ENCODE data around the gene IL1RL2. TPM values are rescaled to one million over a fixed set of nuclear protein-coding genes. Genes with fewer than 3 reads are reported as not detected.

Gene IL1RL2
- total RNA-seq, 4 donors from 2014 or later: 0.40 to 0.87 (median 0.47) TPM; not detected in 1

GRCh38 chr2:102230410-102230909, 43.6 kb downstream of the IL1RL2 start:
- Histone ChIP-seq H3K4me3 (no peak overlapping the region), H3K27ac (no peak overlapping the region), H3K27me3 (no peaks in the 10 kb centered on the region), H3K36me3 (no peaks in the 10 kb centered on the region), H3K9me3 (no peaks in the 10 kb centered on the region), H3K4me1 (peaks cover 0 to 29% (median 17%) of the 10 kb centered on the region in 3 donors)
- WGBS, 2 donors (ENCODE audit: low coverage in 1 of 2): 85 to 94% methylated on average over 7 of the region's 9 CpGs
- TF ChIP-seq POLR2AphosphoS5 (IDR thresholded peaks at IDR 0.05): no peak
- no peak for TF ChIP-seq EP300 (IDR thresholded peaks at IDR 0.05)
- TF ChIP-seq POLR2A (IDR thresholded peaks at IDR 0.05): no peak
- TF ChIP-seq, protein P1, sequence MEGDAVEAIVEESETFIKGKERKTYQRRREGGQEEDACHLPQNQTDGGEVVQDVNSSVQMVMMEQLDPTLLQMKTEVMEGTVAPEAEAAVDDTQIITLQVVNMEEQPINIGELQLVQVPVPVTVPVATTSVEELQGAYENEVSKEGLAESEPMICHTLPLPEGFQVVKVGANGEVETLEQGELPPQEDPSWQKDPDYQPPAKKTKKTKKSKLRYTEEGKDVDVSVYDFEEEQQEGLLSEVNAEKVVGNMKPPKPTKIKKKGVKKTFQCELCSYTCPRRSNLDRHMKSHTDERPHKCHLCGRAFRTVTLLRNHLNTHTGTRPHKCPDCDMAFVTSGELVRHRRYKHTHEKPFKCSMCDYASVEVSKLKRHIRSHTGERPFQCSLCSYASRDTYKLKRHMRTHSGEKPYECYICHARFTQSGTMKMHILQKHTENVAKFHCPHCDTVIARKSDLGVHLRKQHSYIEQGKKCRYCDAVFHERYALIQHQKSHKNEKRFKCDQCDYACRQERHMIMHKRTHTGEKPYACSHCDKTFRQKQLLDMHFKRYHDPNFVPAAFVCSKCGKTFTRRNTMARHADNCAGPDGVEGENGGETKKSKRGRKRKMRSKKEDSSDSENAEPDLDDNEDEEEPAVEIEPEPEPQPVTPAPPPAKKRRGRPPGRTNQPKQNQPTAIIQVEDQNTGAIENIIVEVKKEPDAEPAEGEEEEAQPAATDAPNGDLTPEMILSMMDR (IDR thresholded peaks at IDR 0.05): no peak
- no peak for ATAC-seq

DNA sequence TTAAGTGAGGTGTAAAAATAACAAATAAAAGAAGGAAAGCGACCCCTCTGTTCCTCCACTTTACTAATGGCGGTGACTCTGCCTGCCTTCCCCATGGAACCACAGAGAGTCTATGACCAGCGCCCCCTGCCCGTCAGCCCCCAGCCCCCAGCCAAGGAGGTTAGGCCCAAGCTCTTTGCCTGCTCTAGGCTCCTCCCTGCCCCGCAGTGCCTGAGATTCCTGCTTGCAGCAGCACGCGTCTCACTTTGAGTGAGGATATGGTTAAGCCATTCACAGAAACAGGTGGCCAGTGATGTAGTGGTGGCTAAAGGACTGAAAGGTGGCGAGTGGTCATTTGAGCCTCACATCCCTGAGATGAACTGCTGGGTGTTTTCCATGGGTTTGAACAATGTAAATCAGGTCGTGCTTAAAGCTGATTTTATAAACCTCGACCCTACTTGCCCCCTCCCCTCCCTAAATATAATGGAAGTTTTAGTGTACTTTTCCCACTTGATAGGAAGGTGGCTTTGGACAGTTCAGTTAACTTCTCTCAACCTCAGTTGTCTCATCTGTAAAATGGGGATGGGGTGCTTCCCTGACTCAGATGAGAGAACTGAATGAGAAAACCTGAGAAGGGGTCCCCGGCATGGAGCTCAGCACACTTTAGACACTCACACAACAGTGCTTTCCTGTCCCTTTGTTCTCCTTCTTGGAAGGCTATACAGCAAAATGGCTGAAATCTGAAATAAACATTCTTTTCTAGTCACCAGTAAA, 46.5 kb downstream of the IL1RL2 start:
- no peaks in the 10 kb centered on the region for H3K36me3 ChIP-seq
- H3K27ac ChIP-seq: no peak overlapping the region
- no peak overlapping the region for H3K4me3 ChIP-seq
- H3K27me3 ChIP-seq: no peaks in the 10 kb centered on the region
- TF ChIP-seq, protein P1 (IDR thresholded peaks at IDR 0.05): no peak
- TF ChIP-seq EP300 (IDR thresholded peaks at IDR 0.05) (no peak), POLR2AphosphoS5 (IDR thresholded peaks at IDR 0.05) (no peak), POLR2A (IDR thresholded peaks at IDR 0.05) (no peak)
- peaks cover 0 to 6% (median 4%) of the 10 kb centered on the region in 3 donors for H3K4me1 ChIP-seq
- no peaks in the 10 kb centered on the region for H3K9me3 ChIP-seq
- 86 to 90% methylated on average over 5 to 7 of the region's 11 CpGs for WGBS, 2 donors (ENCODE audit: low coverage in 1 of 2)
- no peak for ATAC-seq

DNA sequence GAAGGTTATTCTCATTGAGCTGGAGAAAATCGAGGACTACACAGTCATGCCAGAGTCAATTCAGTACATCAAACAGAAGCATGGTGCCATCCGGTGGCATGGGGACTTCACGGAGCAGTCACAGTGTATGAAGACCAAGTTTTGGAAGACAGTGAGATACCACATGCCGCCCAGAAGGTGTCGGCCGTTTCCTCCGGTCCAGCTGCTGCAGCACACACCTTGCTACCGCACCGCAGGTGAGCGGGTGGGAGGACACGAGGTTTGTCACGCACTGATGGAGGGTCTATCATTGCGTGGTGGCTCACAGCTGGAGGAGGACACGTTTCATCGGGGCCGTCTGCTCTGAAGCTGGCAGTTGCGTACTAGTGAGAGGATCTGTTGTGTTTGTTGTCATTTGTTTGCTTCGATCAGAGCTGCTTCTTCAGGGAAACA, 48.2 kb downstream of the IL1RL2 start:
- Histone ChIP-seq H3K4me1 (no peaks in the 10 kb centered on the region), H3K27ac (no peak overlapping the region), H3K27me3 (no peaks in the 10 kb centered on the region), H3K4me3 (no peak overlapping the region), H3K9me3 (no peaks in the 10 kb centered on the region), H3K36me3 (no peaks in the 10 kb centered on the region)
- ATAC-seq: no peak
- 83 to 96% methylated on average over 5 to 9 of the region's 18 CpGs for WGBS, 2 donors (ENCODE audit: low coverage in 1 of 2)
- TF ChIP-seq, protein P1 (IDR thresholded peaks at IDR 0.05): no peak
- TF ChIP-seq EP300 (IDR thresholded peaks at IDR 0.05): no peak
- no peak for TF ChIP-seq POLR2AphosphoS5 (IDR thresholded peaks at IDR 0.05)
- TF ChIP-seq POLR2A (IDR thresholded peaks at IDR 0.05): no peak

- Histone ChIP-seq H3K4me3 (no peak overlapping the region), H3K27ac (no peak overlapping the region), H3K4me1 (peaks cover 0 to 3% (median 3%) of the 10 kb centered on the region in 3 donors), H3K36me3 (no peaks in the 10 kb centered on the region), H3K9me3 (no peaks in the 10 kb centered on the region), H3K27me3 (no peaks in the 10 kb centered on the region)
- no peak for TF ChIP-seq POLR2A (IDR thresholded peaks at IDR 0.05)
- TF ChIP-seq EP300 (IDR thresholded peaks at IDR 0.05): no peak
- no peak for TF ChIP-seq POLR2AphosphoS5 (IDR thresholded peaks at IDR 0.05)
- TF ChIP-seq, protein P1 (IDR thresholded peaks at IDR 0.05): no peak
- ATAC-seq: no peak
- WGBS, 2 donors (ENCODE audit: low coverage in 1 of 2): 33% methylated on average over 1 of the region's 5 CpGs; no CpG with 5 or more reads in 1 of the 2 donors
Measured at GRCh38 chr2:102235491-102235890, 48.7 kb downstream of the IL1RL2 start.

DNA sequence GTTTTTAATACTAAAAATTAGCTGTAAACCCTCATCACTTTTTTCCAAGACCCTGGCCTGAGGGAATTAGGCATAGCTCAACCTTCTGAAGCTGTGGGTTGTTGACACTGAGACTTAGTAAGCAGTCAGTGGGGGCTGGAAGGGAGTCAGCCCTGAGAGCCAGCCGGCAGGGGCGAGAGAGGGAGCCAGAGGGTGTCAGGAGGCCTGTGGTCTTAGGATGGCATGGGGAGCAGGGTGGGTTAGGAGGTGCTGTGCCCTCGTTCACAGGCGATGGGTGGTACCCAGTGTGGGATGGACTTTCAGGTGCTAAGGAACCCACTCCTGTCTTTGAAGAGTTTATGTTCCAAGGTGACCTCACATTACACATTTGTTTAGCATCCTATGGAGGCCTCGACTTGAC, 49.3 kb downstream of the IL1RL2 start:
- WGBS, 2 donors (ENCODE audit: low coverage in 1 of 2): 90 to 96% methylated on average over 2 to 3 of the region's 5 CpGs
- H3K4me1 ChIP-seq: peaks cover 0 to 9% (median 3%) of the 10 kb centered on the region in 3 donors
- no peak overlapping the region for H3K4me3 ChIP-seq
- TF ChIP-seq, protein P1 (IDR thresholded peaks at IDR 0.05): no peak
- TF ChIP-seq EP300 (IDR thresholded peaks at IDR 0.05) (no peak), POLR2A (IDR thresholded peaks at IDR 0.05) (no peak), POLR2AphosphoS5 (IDR thresholded peaks at IDR 0.05) (no peak)
- no peaks in the 10 kb centered on the region for H3K9me3 ChIP-seq
- no peak overlapping the region for H3K27ac ChIP-seq
- H3K27me3 ChIP-seq: no peaks in the 10 kb centered on the region
- H3K36me3 ChIP-seq: no peaks in the 10 kb centered on the region
- no peak for ATAC-seq

All from gastroesophageal sphincter (tissue), 4 donors.